ENCODE measurements around the gene OSTM1.

OSTM1 gene

GRCh38 chr6:108068182-108068581 lies 6.4 kb downstream of the OSTM1 start:
- H4K20me1 ChIP-seq (ENCODE audit: control insufficient read depth, insufficient read depth, low read depth, low read length): no peaks in the 10 kb centered on the region
- no peaks in the 10 kb centered on the region for H3F3A ChIP-seq (ENCODE audit: control insufficient read depth, insufficient read depth)
- no peaks in the 10 kb centered on the region for H3K27me3 ChIP-seq (ENCODE audit: control insufficient read depth, low read length)
- H3K36me3 ChIP-seq (ENCODE audit: control insufficient read depth, low read length): no peaks in the 10 kb centered on the region
- peaks cover 4% of the 10 kb centered on the region for H3K4me1 ChIP-seq (ENCODE audit: control insufficient read depth, low read length)
- no peaks in the 10 kb centered on the region for H3K9me3 ChIP-seq (ENCODE audit: control insufficient read depth, insufficient read depth, low read length)
- H3K27ac ChIP-seq (ENCODE audit: low read depth, low read length): no peak overlapping the region
- no peak overlapping the region for H3K4me2 ChIP-seq (ENCODE audit: low read length)
- no peaks in the 10 kb centered on the region for H3K9me2 ChIP-seq (replicated peaks; ENCODE audit: control insufficient read depth, low read length)
- peaks cover under 1% of the 10 kb centered on the region; the same call in 1 of the 2 replicates for H3K79me2 ChIP-seq (ENCODE audit: control insufficient read depth, low read length)
- no peak overlapping the region for H3K4me3 ChIP-seq (ENCODE audit: low read length)
- no peak for TF ChIP-seq EZH2phosphoT487 (IDR thresholded peaks at IDR 0.05; ENCODE audit: borderline replicate concordance, low read length)
- no peak for TF ChIP-seq CTCF (IDR thresholded peaks at IDR 0.05; ENCODE audit: low read depth, low read length, poor library complexity, severe bottlenecking)

GRCh38 chr6:108052706-108053105 lies 21.8 kb downstream of the OSTM1 start:
- Histone ChIP-seq H3K9me2 (replicated peaks; ENCODE audit: control insufficient read depth, low read length) (no peaks in the 10 kb centered on the region), H3F3A (ENCODE audit: control insufficient read depth, insufficient read depth) (no peaks in the 10 kb centered on the region), H3K27ac (ENCODE audit: low read depth, low read length) (no peak overlapping the region), H3K36me3 (ENCODE audit: control insufficient read depth, low read length) (no peaks in the 10 kb centered on the region), H4K20me1 (ENCODE audit: control insufficient read depth, insufficient read depth, low read depth, low read length) (no peaks in the 10 kb centered on the region), H3K27me3 (ENCODE audit: control insufficient read depth, low read length) (no peaks in the 10 kb centered on the region), H3K4me3 (ENCODE audit: low read length) (no peak overlapping the region), H3K79me2 (ENCODE audit: control insufficient read depth, low read length) (no peaks in the 10 kb centered on the region), H3K4me1 (ENCODE audit: control insufficient read depth, low read length) (no peaks in the 10 kb centered on the region), H3K4me2 (ENCODE audit: low read length) (no peak overlapping the region), H3K9me3 (ENCODE audit: control insufficient read depth, insufficient read depth, low read length) (no peaks in the 10 kb centered on the region)
- TF ChIP-seq CTCF (IDR thresholded peaks at IDR 0.05; ENCODE audit: low read depth, low read length, poor library complexity, severe bottlenecking) (no peak), EZH2phosphoT487 (IDR thresholded peaks at IDR 0.05; ENCODE audit: borderline replicate concordance, low read length) (no peak)

GRCh38 chr6:108051481-108051880 lies 23.1 kb downstream of the OSTM1 start:
- Histone ChIP-seq H3K4me2 (ENCODE audit: low read length) (no peak overlapping the region), H3K36me3 (ENCODE audit: control insufficient read depth, low read length) (no peaks in the 10 kb centered on the region), H3K27ac (ENCODE audit: low read depth, low read length) (no peak overlapping the region), H3K4me3 (ENCODE audit: low read length) (no peak overlapping the region), H4K20me1 (ENCODE audit: control insufficient read depth, insufficient read depth, low read depth, low read length) (no peaks in the 10 kb centered on the region), H3K79me2 (ENCODE audit: control insufficient read depth, low read length) (no peaks in the 10 kb centered on the region), H3F3A (ENCODE audit: control insufficient read depth, insufficient read depth) (no peaks in the 10 kb centered on the region), H3K27me3 (ENCODE audit: control insufficient read depth, low read length) (no peaks in the 10 kb centered on the region), H3K4me1 (ENCODE audit: control insufficient read depth, low read length) (no peaks in the 10 kb centered on the region), H3K9me3 (ENCODE audit: control insufficient read depth, insufficient read depth, low read length) (no peaks in the 10 kb centered on the region), H3K9me2 (replicated peaks; ENCODE audit: control insufficient read depth, low read length) (no peaks in the 10 kb centered on the region)
- TF ChIP-seq CTCF (IDR thresholded peaks at IDR 0.05; ENCODE audit: low read depth, low read length, poor library complexity, severe bottlenecking) (no peak), EZH2phosphoT487 (IDR thresholded peaks at IDR 0.05; ENCODE audit: borderline replicate concordance, low read length) (no peak)

- Histone ChIP-seq H3K9me3 (ENCODE audit: control insufficient read depth, insufficient read depth, low read length) (no peaks in the 10 kb centered on the region), H3K79me2 (ENCODE audit: control insufficient read depth, low read length) (no peaks in the 10 kb centered on the region), H3K36me3 (ENCODE audit: control insufficient read depth, low read length) (no peaks in the 10 kb centered on the region; the same call in none of the 2 replicates), H3K4me3 (ENCODE audit: low read length) (no peak overlapping the region), H3K4me1 (ENCODE audit: control insufficient read depth, low read length) (no peaks in the 10 kb centered on the region), H3K4me2 (ENCODE audit: low read length) (no peak overlapping the region), H4K20me1 (ENCODE audit: control insufficient read depth, insufficient read depth, low read depth, low read length) (no peaks in the 10 kb centered on the region), H3K27ac (ENCODE audit: low read depth, low read length) (no peak overlapping the region), H3K9me2 (replicated peaks; ENCODE audit: control insufficient read depth, low read length) (no peaks in the 10 kb centered on the region), H3F3A (ENCODE audit: control insufficient read depth, insufficient read depth) (no peaks in the 10 kb centered on the region), H3K27me3 (ENCODE audit: control insufficient read depth, low read length) (no peaks in the 10 kb centered on the region)
- TF ChIP-seq EZH2phosphoT487 (IDR thresholded peaks at IDR 0.05; ENCODE audit: borderline replicate concordance, low read length): no peak
- TF ChIP-seq CTCF (IDR thresholded peaks at IDR 0.05; ENCODE audit: low read depth, low read length, poor library complexity, severe bottlenecking): no peak
Measured at GRCh38 chr6:108039681-108040080, 34.9 kb downstream of the OSTM1 start.
